MM.1S (cell line): ENCODE measurements around the gene HDAC7.

Source experiments
- DNase-seq: peaks from one replicate; pipeline ENCODE4 v3.0.0-alpha.2; 2015
- H2AFZ ChIP-seq: fragments of 300-600 bp; sonication (generic); 2 replicates; pipeline ENCODE4 v1.6.0; 2016; ENCODE audit warnings: antibody characterized with exemption, low read length
- H3F3A ChIP-seq: fragments of 300-600 bp; sonication (generic); 2 replicates; pipeline ENCODE4 v1.6.1; 2016; ENCODE audit warnings: mild to moderate bottlenecking, antibody characterized with exemption, low read length, moderate library complexity, mixed read lengths; ENCODE audit not compliant: insufficient read depth
- H3K27ac ChIP-seq: fragments of 300-600 bp; sonication (generic); 2 replicates; pipeline ENCODE4 v1.5.1; 2016; ENCODE audit warnings: mild to moderate bottlenecking, low read length
- H3K27me3 ChIP-seq: fragments of 300-600 bp; sonication (generic); replicated peaks from 2 replicates; pipeline ENCODE4 v1.6.0; 2016; ENCODE audit warnings: low read length; ENCODE audit not compliant: insufficient read depth
- H3K36me3 ChIP-seq: fragments of 300-600 bp; sonication (generic); replicated peaks from 2 replicates; pipeline ENCODE4 v1.6.1; 2016; ENCODE audit warnings: mild to moderate bottlenecking, low read length, mixed read lengths; ENCODE audit not compliant: insufficient read depth
- H3K4me1 ChIP-seq: fragments of 300-600 bp; sonication (generic); 2 replicates; pipeline ENCODE4 v1.6.1; 2016; ENCODE audit warnings: low read length, mixed read lengths
- H3K4me2 ChIP-seq: fragments of 300-600 bp; sonication (generic); 2 replicates; pipeline ENCODE4 v1.6.0; 2016; ENCODE audit warnings: low read depth, low read length
- H3K4me3 ChIP-seq: fragments of 300-600 bp; sonication (generic); 2 replicates; pipeline ENCODE4 v1.5.1; 2016; ENCODE audit warnings: low read length, mixed read lengths
- H3K79me2 ChIP-seq: fragments of 300-600 bp; sonication (generic); 2 replicates; pipeline ENCODE4 v1.6.1; 2016; ENCODE audit warnings: mixed run types, low read length, mixed read lengths
- H3K9ac ChIP-seq: fragments of 300-600 bp; sonication (generic); 2 replicates; pipeline ENCODE4 v1.6.1; 2016; ENCODE audit warnings: low read length, mixed read lengths
- H3K9me2 ChIP-seq: fragments of 300-600 bp; sonication (generic); replicated peaks from 2 replicates; pipeline ENCODE4 v1.6.1; 2016; ENCODE audit warnings: mild to moderate bottlenecking, low read length, mixed read lengths; ENCODE audit not compliant: insufficient read depth
- H3K9me3 ChIP-seq: fragments of 300-600 bp; sonication (generic); replicated peaks from 2 replicates; pipeline ENCODE4 v1.6.1; 2016; ENCODE audit warnings: mild to moderate bottlenecking, low read length, mixed read lengths; ENCODE audit not compliant: insufficient read depth
- H4K20me1 ChIP-seq: fragments of 300-600 bp; sonication (generic); 2 replicates; pipeline ENCODE4 v1.6.1; 2016; ENCODE audit warnings: mild to moderate bottlenecking, low read length, moderate library complexity, mixed read lengths; ENCODE audit not compliant: insufficient read depth
- EZH2 ChIP-seq: fragments of 300-600 bp; sonication (generic); optimal IDR thresholded peaks from 2 replicates; pipeline ENCODE3; 2017; ENCODE audit warnings: low read depth, mild to moderate bottlenecking, antibody characterized with exemption, low read length, mixed read lengths
- EZH2phosphoT487 ChIP-seq: fragments of 300-600 bp; sonication (generic); IDR thresholded peaks from 2 replicates; pipeline ENCODE4 v1.6.1; 2018; ENCODE audit warnings: antibody characterized with exemption, low read length
- TF ChIP-seq, protein P1 (sequence below): fragments of 300-600 bp; sonication (generic); IDR thresholded peaks from 2 replicates; pipeline ENCODE4 v1.5.1; 2016; ENCODE audit warnings: antibody characterized with exemption, low read length, mixed read lengths

The HDAC7 gene

DNA sequence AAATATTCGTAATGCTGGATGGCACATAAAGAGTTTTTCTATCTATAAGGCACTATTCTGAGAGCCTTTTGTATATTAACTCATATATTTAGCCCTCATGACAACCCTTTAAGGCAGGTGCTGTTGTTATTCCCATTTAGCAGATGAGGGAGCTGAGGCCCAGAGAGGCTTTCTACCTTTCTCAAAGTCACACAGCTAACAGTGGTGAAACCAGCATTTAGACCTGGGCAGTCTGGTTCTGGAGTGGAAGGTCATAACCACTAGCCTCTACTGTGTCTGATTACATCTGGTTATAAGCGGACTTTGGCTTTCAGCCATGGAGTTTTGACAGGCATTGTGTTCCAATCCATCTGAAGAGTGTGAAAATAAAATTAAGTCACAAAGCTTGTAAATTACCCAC is 41.2 kb upstream of the HDAC7 start:
- Histone ChIP-seq H3K9me3 (no peaks in the 10 kb centered on the region), H3F3A (no peaks in the 10 kb centered on the region), H3K4me3 (no peak overlapping the region), H3K4me2 (no peak overlapping the region), H3K9ac (no peak overlapping the region), H3K79me2 (no peaks in the 10 kb centered on the region), H2AFZ (no peak overlapping the region), H4K20me1 (no peaks in the 10 kb centered on the region), H3K27me3 (no peaks in the 10 kb centered on the region), H3K36me3 (peaks cover 7% of the 10 kb centered on the region; the same call in 1 of the 2 replicates), H3K4me1 (no peaks in the 10 kb centered on the region), H3K9me2 (no peaks in the 10 kb centered on the region), H3K27ac (no peak overlapping the region)
- DNase-seq: no peak
- TF ChIP-seq, protein P1, sequence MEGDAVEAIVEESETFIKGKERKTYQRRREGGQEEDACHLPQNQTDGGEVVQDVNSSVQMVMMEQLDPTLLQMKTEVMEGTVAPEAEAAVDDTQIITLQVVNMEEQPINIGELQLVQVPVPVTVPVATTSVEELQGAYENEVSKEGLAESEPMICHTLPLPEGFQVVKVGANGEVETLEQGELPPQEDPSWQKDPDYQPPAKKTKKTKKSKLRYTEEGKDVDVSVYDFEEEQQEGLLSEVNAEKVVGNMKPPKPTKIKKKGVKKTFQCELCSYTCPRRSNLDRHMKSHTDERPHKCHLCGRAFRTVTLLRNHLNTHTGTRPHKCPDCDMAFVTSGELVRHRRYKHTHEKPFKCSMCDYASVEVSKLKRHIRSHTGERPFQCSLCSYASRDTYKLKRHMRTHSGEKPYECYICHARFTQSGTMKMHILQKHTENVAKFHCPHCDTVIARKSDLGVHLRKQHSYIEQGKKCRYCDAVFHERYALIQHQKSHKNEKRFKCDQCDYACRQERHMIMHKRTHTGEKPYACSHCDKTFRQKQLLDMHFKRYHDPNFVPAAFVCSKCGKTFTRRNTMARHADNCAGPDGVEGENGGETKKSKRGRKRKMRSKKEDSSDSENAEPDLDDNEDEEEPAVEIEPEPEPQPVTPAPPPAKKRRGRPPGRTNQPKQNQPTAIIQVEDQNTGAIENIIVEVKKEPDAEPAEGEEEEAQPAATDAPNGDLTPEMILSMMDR: no peak
- no peak for TF ChIP-seq EZH2
- TF ChIP-seq EZH2phosphoT487: no peak

DNA sequence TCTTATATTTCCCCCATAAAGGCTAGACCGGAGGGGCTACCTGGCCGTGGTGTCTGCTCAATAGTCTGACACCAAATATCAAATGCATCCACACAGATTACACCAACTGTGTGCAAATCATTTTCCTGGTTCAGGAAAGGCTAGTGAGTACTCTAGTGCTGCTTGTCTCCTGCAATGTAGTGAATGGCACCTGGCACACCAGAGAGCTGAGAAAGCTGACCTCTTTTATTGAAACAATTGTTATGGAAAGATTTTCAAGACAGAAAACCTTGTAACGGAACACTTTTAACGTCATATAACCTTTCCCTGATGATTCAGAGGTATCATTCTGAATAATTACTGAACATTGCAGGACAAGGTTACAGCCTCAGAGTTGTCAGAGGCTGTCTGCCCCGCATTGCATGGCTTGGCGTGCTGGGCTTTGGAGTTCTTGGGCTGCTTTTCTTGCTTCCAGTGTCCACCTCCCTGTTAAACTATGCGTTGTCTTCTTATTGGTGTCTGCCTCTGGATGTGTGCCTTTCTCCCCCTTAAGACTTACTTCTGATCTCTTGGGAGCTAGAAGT is 40.7 kb upstream of the HDAC7 start:
- no peaks in the 10 kb centered on the region for H3K4me1 ChIP-seq
- H3K27me3 ChIP-seq: no peaks in the 10 kb centered on the region
- H3K27ac ChIP-seq: no peak overlapping the region
- TF ChIP-seq, protein P1: no peak
- TF ChIP-seq EZH2: no peak
- TF ChIP-seq EZH2phosphoT487: no peak
- no peaks in the 10 kb centered on the region for H3K79me2 ChIP-seq
- no peak overlapping the region for H2AFZ ChIP-seq
- H3K9ac ChIP-seq: no peak overlapping the region
- H3K4me3 ChIP-seq: no peak overlapping the region
- no peaks in the 10 kb centered on the region for H3K9me3 ChIP-seq
- H3K36me3 ChIP-seq: peaks cover 7% of the 10 kb centered on the region; the same call in 1 of the 2 replicates
- no peak for DNase-seq
- no peaks in the 10 kb centered on the region for H4K20me1 ChIP-seq
- no peak overlapping the region for H3K4me2 ChIP-seq
- no peaks in the 10 kb centered on the region for H3F3A ChIP-seq
- H3K9me2 ChIP-seq: no peaks in the 10 kb centered on the region

DNA sequence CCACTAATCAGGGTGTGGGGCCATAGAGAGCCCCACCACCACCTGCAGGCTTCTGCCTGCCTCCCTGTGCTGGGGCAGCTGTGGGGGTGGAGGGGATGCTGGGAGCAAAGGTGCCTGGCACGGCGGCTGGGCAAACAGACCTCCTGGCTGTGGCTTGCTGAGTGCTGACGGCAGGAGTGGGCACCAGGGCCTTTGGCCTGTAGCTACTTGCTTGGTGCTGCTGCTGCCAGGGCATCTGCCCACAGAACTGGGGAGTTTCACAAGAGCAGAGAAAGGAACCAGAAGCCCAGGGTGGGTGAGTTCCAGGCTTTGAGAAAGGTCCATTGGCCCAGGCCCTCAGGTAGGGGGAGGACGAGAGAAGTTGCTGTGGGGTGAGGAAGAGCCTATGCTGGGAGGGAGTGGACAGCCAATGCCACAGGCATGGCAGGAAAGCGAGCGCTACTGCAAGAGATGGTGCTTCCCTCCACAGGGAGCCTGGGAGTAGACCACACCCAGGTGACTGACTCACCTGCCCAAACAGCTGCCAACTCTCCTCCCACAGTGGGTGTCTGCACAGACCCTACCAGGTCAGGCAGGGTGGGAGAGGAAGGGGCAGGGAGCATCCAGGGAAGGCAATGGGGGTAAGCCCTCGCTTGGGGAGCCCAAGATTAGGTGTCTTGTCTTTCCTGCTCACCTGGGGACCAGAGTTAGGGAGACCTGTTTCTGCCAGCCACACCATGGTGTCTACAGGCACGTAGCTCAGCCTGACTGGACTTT is 39.0 kb upstream of the HDAC7 start:
- Histone ChIP-seq H3K4me1 (no peaks in the 10 kb centered on the region), H3K4me2 (no peak overlapping the region), H2AFZ (no peak overlapping the region), H3K27ac (no peak overlapping the region), H3K79me2 (no peaks in the 10 kb centered on the region), H3K9me2 (no peaks in the 10 kb centered on the region), H3K9me3 (no peaks in the 10 kb centered on the region), H3F3A (no peaks in the 10 kb centered on the region), H4K20me1 (no peaks in the 10 kb centered on the region), H3K4me3 (no peak overlapping the region), H3K27me3 (no peaks in the 10 kb centered on the region), H3K9ac (no peak overlapping the region), H3K36me3 (peaks cover 12% of the 10 kb centered on the region)
- DNase-seq: no peak
- TF ChIP-seq, protein P1: no peak
- TF ChIP-seq EZH2: no peak
- TF ChIP-seq EZH2phosphoT487: no peak
